GM20000 (cell line): Measurements from ENCODE around the gene TMEM38A.

Experiments used
- DNase-seq: peaks from one replicate; pipeline ENCODE4 v3.0.0; 2012; ENCODE audit warnings: low spot score
- CTCF ChIP-seq: IDR thresholded peaks from 2 replicates; pipeline ENCODE4 v1.5.1; 2012; ENCODE audit warnings: mild to moderate bottlenecking, control low read depth; ENCODE audit errors: extremely low read depth, missing control alignments

TMEM38A gene

DNA sequence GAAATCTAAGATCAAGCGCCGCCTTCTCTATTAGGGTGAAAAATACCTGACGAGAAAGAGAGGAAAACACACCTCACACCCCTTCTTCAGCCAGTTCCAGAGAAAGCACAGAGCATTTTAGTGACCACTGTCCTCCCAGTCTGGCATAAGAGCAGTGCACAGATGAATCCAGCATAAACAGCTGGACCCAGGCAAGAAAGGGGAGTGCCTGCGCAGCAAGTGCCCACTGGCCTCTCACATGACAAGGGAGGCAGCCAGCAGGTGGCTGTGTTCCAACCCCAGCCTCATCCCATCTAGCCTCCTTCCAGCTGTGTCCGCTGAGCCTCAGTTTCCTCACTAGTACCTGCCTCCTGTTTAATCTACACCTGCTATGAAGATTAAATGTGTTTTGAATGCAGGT, 40.9 kb upstream of the TMEM38A start:
- no peak for DNase-seq

GRCh38 chr19:16620584-16620983, 40.4 kb upstream of the TMEM38A start:
- no peak for TF ChIP-seq CTCF
- no peak for DNase-seq

More for the DNA sequence above, 40.9 kb upstream of the TMEM38A start:
- TF ChIP-seq CTCF, result no peak

DNA sequence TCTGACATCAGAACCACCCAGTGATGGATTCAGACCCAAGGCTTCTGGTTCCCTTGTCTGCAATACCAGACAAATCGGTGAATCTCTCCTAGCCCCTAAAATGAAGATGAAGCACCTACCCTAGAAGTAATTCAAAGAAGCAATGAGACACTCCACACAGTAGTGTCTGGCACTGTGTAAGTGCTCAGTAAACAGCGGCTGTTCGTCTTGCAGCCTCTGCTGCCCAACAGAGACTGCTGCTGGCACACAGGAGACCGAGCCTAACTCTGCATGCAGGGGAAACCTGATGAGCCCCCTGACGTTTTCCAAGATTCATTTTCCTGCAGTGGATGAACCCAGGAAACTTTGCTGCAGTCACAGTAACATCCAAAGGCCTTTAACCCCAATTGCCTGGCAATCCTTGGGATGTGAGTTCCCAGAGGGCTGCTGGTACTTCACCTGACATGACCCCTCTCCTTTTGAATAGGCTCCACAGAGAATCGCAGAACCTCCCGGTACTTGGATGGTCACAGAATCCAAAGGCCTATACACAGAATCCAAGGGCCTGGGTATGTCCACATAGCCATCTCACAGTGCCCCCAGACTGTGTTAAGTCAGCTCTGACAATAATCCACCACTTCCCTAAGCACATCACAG, 39.7 kb upstream of the TMEM38A start:
- no peak for TF ChIP-seq CTCF
- DNase-seq, result no peak

GRCh38 chr19:16623066-16623465, 37.9 kb upstream of the TMEM38A start:
- DNase-seq, result no peak

DNA sequence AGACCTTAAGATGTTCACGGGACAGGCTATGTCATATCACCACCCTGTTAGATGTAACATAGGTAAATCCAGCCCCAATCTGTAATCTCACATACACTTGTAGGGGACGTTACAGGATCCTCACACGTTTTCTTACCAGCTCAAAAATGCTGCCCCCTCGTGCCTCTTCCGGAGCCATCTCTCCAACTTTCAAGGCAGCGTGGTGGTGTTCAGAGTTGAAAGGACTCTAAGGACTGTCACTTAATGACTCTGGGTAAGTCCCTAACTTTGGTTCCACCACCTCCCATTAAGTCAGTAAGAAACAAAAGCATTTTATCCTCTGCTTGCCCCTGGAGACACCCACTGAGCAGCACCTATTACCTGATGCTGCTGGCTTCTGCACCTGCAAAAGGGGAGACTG, 37.4 kb upstream of the TMEM38A start:
- peak; percentile 47 for DNase-seq
- TF ChIP-seq CTCF, result no peak

More at GRCh38 chr19:16623066-16623465, 37.9 kb upstream of the TMEM38A start:
- no peak for TF ChIP-seq CTCF

DNA sequence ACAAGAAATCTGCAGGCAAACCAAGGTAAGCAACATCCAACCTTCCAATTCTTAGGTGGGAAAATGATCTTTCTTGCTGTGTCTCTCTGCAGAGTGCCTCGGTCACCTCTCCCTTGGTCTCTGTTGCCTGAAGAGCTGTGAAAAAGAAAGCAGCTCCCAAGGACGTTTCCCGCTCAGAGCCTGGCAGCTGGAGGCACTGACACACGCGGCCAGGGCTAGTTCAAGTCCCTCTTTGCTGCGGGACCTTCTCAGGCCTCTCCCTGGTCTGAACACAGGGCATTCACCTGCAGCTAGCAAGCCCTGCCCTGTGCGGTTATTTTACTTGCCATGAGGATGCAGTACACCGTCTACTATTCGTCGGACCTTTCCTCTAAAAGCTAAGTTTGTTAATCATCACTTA, 36.7 kb upstream of the TMEM38A start:
- TF ChIP-seq CTCF, result no peak
- DNase-seq, result no peak

DNA sequence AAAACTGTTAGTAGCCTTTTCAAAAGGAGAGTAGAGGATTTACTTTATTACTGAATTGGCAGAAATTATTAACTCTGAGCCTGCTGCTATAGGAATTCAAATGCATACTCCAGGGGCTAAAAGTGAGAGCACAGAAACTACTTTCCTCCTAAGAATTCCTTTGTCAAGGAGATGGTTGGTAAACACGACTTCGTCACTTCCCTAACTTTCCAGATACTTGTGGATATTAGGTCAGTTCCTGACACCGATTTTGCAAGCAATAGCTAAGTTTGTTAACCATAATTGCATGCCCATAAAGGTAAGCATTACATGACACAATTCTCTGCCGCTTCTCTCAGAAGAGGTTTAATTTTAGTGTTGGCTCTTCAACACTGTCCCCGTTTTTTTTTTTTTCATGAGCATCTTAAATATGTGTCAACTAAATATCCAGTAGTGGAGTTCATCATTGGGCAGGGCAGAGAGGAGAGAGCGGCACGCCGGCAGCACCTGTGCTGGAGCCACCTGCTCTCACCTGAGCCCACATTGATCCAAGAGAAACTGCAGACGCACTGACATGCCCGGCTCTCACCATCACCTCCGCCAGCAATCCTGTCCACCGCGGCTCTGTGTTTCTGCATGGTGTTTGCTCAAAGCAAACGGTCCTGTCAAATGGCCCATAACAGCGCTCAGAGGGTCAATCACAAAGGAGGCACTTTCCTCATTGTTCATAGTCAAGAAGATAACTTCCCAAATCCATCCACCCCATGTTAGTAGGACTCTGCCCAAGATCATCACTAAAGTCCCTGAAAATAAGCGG, 35.6 kb upstream of the TMEM38A start:
- no peak for TF ChIP-seq CTCF
- DNase-seq, result no peak
